K562 (cell line): Measurements from ENCODE around the gene OR11L1. TPM values are rescaled to one million over a fixed set of nuclear protein-coding genes. Genes with fewer than 3 reads are reported as not detected.

Source experiments
- ARID4B ChIP-seq: sonication (generic); formaldehyde crosslinking; IDR thresholded peaks from 2 replicates; pipeline ENCODE4 v1.8.0; 2022; ENCODE audit warnings: mild to moderate bottlenecking, missing genetic modification reagents
- BRD4 ChIP-seq: fragments of 200-600 bp; sonication (generic); IDR thresholded peaks from 2 replicates; pipeline ENCODE4 v1.6.1; 2017; ENCODE audit warnings: inconsistent platforms
- GABPA ChIP-seq: fragments of 200-800 bp; sonication (Bioruptor generic); conservative IDR thresholded peaks from 2 replicates; pipeline ENCODE4 v1.6.1; 2016; ENCODE audit warnings: low read depth, missing genetic modification characterization, missing compliant biosample characterization
- GTF3C2 ChIP-seq: IDR thresholded peaks from 3 replicates; pipeline ENCODE4 v1.6.1; 2011; ENCODE audit warnings: borderline replicate concordance, mild to moderate bottlenecking, moderate library complexity; ENCODE audit not compliant: insufficient read length; ENCODE audit errors: extremely low read depth
- MGA ChIP-seq: fragments of 450-650 bp; IDR thresholded peaks from 2 replicates; pipeline ENCODE4 v1.6.1; 2016; ENCODE audit warnings: mild to moderate bottlenecking, moderate library complexity
- SRSF1 ChIP-seq: fragments of 200-400 bp; formaldehyde crosslinking; IDR thresholded peaks from 2 replicates; pipeline ENCODE4 v1.6.1; 2017; ENCODE audit warnings: mild to moderate bottlenecking, low read depth, low read length, moderate library complexity
- polyA plus RNA-seq, 8 experiments: library from polyadenylated mRNA; depleted of rRNA in 4 of 8; stranded (reverse) in 5 of 8; unstranded in 3 of 8; fragments of >200 nt; fragmentation: Nextera tagmentation in 2 of 8; fragmentation: Illumina TruSeq in 1 of 8; extraction: Ambion mirVana in 2 of 8; extraction: Trizol in 1 of 8; gene quantifications; 2 replicates each; pipeline versions ENCODE4 v1.2.1 to v1.2.3, GENCODE V29; 2011 to 2014; ENCODE audit warnings: inconsistent platforms in 1 of 8, missing spikeins in 1 of 8
- total RNA-seq, 7 experiments: library from RNA; depleted of rRNA in 6 of 7; stranded (reverse); fragments of >200 nt in 6 of 7; fragmentation: Illumina TruSeq in 2 of 7; extraction: Trizol in 2 of 7; gene quantifications; 2 replicates each; pipeline versions ENCODE4 v1.2.1 to v1.2.3, GENCODE V29; 2011 to 2021; ENCODE audit warnings: low replicate concordance in 1 of 7

OR11L1 gene
- total and polyA plus RNA-seq, 9 of the 15 experiments (the other 6 are each of a cell fraction or from before 2014, with no cell fraction given), result not detected

- TF ChIP-seq MGA (no peak), GABPA (tag) (peak; percentile 54), SRSF1 (no peak), GTF3C2 (peak; percentile 58), BRD4 (no peak; the same call in 1 of the 2 replicates), ARID4B (peak; percentile 66; the same call in 1 of the 2 replicates)
Observed at GRCh38 chr1:247857069-247857984, 15.6 kb upstream of the OR11L1 start, which contains the start of gene TRIM58 (continued).
